Hepatic stellate cell (primary cell): ENCODE data around the gene JAK3.

Experiments used
- DNase-seq: peaks from one replicate; pipeline ENCODE4 v3.0.0; 2011; ENCODE audit warnings: low spot score

Gene JAK3

GRCh38 chr19:17865364-17866311 lies 17.9 kb upstream of the JAK3 start:
- DNase-seq = no peak

DNA sequence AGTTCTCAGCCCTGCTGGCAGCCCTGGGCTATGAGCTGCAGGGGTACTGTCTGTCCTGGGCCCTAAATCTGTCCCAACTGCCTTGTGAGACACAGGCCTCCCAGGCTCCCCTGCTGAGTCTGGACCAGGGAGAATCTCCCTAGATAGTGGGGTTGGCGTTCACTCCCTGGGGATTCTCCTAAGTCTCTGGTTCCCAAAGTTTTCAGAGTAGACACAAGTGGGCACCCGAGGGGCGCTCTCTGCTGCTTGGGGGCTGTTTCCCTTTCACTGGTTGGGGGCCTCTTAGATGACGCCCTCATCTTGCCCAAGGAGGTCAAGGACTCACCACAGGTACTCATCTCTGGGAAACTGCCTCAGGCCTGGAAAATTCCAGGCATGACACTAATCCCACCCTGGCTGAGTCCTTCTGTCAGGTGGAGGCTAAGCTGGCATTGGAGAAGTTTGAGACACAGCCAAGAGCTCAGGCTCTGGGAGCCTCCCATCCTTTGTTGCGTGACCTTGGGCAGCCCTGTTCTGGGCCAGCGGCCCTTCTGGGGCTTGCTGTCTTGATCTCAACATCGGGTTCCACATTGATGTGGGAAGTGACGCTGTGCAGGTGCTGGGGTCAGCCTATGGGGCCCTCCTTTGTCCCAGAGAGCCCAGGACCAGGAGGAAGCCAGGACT lies 15.9 kb upstream of the JAK3 start:
- DNase-seq = no peak

DNA sequence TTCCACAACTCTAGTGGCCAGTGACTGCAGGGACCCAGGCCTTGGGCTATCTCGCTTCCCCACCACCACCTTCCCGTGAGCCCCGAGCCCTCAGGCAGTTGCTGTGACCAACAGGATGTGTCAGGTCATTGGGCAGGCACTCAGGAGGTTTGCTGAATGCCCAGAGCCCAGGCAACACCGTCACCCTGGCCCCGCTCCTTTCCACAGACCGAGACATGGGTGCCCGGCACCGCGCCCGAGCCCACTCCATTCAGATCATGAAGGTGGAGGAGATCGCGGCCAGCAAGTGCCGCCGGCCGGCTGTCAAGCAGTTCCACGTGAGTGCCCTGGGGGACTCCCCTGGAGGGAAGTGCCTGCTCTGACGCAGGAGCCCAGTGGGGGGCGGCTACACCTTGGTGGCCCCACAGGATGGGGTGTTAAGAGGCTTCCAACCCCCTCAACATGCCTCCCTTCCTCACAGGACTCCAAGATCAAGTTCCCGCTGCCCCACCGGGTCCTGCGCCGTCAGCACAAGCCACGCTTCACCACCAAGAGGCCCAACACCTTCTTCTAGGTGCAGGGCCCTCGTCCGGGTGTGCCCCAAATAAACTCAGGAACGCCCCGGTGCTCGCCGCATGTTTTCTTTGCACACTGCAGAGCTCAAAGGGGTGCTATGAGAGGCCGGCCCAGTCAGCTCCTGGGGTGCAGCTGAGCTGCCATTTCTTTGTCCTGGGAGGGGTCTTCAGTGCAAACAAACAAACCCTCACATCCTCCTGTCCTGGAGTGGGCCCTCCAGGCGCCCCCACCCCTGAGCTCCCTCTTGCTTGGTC lies 15.1 kb upstream of the JAK3 start:
- no peak for DNase-seq

DNA sequence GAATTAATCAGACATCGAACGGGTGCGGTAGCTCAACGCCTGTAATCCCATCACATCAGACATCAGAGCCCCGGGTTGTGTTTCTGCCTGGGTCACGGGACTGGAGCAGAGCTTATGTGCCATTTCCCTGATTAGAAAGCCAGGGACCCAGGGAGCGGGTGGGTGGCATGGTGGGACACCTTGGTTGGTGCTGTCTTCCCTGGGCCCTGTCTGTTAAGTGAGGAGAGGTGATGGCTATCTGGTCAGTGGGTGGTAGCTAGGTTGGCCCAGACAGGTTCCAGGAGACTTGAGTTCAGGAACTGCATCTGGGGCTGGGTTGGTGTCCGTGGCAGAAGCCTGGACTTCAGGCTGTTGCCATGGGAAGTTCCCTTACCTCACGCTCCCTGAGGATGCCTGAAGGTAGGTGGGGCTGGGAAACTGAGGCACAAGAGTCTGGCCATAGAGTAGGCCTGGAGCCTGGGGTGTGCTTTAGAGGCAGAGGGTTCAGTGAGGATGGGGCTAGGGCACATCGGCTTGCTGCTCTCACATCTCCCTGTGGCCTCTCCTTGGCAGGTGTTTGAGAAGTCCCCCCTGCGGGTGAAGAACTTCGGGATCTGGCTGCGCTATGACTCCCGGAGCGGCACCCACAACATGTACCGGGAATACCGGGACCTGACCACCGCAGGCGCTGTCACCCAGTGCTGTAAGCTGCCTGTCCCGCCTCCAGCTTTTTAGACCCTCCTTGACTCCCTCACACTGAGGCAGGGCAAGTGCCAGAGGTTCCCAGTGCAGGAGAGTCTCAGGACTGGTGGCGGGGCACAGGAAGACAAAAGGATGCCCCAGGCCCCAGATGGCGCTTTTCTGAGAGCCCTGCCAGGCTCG lies 14.0 kb upstream of the JAK3 start:
- no peak for DNase-seq

DNA sequence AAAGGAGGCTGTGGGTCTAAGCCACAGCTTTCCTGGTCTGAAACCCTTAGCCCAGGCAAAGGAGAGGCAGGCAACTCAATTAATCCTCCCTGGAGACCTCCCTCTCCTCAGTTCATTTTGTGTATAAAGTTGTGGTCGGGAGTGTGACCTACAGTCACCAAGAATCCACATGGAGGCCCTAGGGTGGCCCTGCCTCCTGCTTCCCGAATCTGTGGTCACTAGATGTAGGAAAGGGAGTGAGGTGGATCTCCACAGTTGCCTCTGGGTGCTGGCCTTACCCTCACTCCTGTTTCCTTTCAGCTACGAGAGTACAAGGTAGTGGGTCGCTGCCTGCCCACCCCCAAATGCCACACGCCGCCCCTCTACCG lies 13.2 kb upstream of the JAK3 start:
- no peak for DNase-seq

DNA sequence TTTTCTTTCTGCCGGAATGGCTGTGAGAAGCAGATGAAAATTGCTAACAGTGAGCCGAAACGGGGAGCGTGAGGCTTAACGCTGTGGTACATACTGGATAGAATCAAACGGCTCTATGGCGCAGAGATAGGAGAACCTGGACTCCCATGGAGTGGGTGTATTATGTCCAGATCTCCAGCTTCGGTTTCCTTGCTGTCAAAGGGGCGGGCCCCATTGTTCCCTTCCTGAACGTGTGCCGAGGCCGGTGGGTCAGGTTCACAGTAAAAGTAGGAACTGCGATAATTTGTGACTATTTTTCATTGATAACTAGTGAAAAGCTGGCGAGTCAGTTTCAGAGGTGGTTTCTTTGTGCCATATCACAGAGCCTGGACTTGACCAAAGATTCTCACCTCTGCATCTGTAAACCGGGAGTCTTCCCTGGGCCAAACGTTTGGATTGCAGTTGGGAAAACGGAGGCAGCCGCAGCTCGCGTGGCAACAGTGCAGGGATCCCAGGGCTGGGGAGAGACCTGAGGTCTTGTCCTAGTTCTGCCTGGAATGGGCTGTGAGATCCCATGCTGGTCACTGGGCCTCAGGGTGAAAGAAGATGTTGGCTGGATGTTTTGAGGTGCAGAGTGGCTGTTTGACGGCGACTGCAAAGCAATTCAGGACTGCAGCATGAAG lies 12.7 kb upstream of the JAK3 start:
- DNase-seq = no peak

DNA sequence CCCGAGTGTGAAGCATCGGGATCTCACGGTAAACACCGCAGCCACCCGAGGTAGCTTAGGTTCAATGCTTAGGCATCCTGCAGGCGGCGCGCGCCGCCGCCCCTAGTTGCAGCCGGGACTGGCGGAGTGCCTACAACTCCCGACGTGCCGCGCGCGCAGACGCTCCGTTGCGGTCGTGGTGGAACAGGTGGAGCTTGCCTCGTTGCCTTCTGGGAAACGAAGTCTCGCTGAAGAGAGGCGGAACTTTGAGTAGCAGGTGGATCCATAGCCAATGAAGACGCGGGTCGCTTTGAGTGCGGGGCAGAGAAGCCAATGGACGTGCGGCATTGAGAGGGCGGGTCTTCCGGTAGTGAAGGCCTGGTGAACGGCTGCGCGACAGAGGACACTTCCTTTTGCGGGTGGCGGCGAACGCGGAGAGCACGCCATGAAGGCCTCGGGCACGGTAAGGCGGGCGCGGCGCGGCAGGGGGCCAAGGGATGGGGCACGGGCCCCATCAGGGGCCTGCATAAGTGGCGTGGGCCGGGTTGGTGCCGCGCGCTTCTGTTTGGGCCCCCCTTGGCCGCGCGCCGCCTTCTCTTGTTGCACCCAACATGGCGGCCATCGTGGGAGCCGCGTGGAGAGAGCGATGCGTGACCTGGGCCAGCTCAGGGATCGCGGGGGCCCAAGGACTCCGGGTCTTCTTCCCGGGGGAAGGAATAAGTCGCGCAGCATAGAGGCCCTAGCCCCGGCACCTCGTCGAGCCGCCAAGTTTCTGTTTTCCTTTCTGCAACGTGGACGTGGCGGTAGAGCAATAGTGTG lies 11.9 kb upstream of the JAK3 start, which contains the start of gene RPL18A:
Gene RPL18A (plus strand): TSS at position 378 of the 798 bp plus-strand sequence. CDS start 47 bp downstream, at position 425.
- peak; percentile 100 for DNase-seq

DNA sequence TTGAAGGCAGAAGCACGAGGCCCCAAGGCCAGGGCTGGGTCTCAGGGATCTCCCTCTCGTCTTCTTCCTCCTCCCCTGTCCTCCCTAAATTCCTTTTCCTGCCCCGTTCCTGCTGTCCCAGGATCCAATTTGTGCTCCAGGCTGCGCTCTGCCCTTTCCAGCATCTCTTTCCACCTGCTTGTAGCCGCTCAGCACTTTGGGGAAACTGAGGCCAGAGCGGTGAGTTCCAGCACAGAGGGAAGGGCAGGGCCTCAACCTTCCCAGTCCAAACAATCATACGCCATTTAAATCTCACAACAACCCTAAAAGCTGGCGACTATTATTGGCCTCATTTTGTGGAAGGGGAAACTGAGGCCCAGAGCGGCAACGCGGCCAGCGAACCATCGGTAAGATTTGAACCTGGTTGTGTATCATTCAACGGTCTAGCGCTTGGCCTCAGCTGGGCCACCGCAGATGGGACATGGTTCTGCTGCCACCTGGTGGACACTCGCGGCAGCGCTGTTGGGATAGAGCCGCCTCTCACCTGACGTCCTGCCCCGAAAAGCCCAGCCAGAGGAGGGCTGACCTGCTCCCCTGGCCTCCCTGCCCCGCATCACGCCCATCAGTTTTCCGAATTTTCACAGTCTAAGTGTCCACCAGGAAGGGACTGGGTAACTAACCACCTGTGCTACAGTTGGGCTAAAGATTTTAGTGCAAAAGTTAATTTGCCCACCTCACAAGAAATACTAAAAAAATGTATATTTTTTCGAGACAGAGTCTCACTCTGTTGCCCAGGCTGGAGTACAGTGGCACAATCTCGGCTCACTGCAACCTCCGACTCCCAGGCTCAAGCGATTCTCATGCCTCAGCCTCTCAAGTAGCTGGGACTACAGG lies 7.7 kb upstream of the JAK3 start:
- DNase-seq = peak; percentile 90

- DNase-seq = no peak
Observed at GRCh38 chr19:17854061-17854460, 6.3 kb upstream of the JAK3 start.

DNA sequence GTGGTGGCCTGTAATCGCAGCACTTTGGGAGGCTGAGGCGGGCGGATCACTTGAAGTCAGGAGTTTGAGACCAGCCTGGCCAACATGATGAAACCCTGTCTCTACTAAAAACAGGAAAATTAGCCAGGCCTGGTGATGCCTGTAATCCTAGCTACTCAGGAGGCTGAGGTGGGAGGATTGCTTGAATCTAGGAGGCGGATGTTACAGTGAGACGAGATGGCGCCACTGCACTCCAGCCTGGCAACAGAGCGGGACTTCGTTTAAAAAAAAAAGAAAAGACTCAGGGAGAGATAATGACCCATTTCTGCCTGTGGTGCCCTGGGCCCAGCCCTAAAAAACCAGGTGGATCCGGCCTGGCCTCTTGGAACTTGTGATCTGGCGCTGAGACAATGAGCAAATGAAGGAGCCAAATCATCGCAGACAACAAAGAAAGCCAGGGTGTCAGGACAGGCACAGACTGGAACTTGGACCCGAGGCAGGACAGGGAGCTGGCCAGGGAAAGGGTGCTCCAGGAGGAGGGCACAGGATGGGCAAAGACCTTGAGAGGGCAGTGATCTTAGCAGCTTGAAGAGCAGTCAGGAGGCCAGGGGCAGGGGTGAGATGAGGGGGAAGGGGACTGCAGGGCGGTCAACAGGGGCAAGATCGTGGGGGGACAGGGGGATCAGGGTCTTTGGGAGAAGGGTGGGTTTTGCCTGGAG lies 962 bp upstream of the JAK3 start:
- DNase-seq = no peak

DNA sequence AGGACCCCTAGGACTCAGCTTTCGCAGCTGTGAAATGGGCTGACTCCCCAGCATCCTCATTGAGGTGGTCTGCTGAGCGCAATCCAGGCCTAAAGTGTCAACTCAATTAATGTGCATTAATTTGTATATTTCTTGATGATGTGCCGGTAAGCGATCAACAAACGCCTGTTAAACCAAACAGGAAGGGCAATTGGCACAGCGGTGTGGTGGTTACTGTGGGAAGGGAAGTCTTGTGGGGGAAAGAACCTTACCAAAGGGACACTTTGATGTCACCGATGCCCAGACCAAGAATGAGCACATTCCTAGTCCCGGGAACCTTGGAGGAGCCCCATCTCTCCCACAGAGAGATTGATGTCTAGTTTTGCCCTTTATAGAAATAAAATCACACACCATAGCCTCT lies 1.6 kb downstream of the JAK3 start:
- DNase-seq = no peak

DNA sequence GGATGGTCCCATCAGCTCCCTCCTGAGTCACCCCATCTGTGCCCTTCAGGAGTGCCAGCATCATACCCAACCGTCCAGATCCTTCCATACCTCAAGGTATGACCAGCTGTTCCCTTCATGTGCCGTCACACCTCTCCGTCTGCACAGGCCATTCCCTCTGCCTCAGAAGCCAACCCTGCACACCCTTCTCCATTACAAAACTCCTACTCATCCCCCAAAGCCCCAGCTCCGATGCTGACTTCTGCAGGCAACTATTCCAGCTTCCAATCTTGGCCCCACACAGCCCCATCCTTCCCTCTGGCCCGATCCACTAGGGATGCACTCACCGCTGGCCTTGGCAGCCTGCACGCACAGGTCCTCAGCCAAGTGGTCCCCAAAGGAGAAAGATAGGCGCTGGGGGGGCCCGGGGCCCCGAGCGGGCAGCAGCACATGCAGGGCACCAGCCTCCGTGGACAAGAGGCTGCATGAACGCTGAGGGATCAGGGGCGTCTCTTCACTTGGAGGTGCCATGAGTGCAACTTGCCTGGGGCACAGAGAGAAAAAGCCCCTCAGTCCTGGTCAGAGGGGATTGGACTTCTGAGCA lies 3.8 kb downstream of the JAK3 start:
- no peak for DNase-seq

GRCh38 chr19:17843292-17843827 lies 4.4 kb downstream of the JAK3 start:
- no peak for DNase-seq

DNA sequence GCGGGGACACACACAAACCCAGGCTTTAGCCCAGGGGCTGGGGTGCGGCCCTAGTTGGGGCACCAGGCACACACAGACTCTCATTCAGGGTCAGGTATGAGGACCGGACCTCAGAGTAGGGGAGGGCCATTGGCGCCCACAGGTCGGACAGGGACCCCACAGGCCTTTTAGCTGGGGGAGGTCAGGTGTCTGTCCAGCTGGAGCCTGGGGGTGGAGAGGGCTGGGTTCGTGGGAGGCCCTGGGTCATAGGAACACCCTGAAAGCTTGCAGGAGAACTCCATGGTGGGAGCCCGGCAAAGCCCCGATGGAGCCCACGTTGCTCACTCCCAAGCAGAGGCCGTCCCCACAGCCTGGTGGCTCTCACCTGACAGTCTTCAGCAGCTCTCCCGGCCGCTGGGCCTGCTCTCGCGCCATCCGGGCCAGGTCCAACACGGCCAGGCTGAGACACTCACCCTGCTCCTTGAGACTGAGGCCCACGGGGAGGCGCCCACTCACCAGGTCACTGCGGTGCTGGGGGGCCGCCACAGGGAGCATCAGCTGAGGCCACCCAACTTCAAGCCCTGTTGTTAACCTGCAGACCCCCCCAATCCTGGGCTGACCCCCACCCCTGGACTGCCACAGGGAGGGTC lies 5.0 kb downstream of the JAK3 start:
- DNase-seq = no peak

DNA sequence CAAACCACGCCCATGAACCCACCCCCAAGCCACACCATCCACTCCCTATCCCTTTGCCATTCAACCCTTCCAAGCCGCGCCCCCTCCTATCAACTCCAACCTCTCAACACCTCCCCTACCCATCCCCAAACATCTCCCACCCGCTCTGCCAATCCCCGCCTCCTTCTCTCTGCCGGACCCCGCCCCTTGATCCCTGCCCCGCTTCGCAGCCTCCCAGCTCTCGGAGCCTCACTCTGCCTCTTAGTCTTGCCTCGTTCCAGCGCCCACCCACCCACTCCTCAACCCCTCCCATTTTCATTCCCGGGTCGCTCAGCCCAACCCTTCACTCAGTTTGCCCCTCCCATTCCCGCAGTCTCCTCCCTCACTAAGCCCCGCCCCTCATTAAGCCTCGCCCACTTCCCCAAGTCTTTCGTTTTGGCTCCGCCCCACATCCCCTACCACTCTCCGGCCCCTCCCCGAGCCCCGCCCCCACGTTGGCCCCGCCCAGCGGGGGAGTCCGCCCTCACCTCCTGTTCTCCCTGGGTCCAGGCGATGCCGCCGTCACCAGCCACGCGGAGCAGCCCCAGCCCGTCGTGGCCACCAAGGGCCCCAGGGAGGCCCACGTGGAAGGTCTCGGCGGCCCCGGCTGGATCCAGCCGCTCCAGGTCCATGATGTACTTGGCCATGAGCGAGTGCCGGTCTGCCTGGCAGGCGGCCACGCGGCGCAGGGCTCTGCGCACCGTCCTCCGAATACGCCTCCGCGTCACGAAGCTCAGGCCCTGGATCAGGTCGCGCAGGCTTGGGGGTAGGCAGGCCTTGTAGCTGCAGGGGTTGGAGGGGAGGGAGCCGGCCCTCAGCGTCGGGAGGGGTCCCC lies 5.7 kb downstream of the JAK3 start:
- no peak for DNase-seq

GRCh38 chr19:17841371-17841809 lies 6.4 kb downstream of the JAK3 start:
- DNase-seq = no peak
